Activated naive CD8-positive, alpha-beta T cell treated with anti-CD3 and anti-CD28 coated beads for 36 hours (primary cell): Measurements from ENCODE around the gene ZNF180. TPM values are rescaled to one million over a fixed set of nuclear protein-coding genes. Genes with fewer than 3 reads are reported as not detected.
"Not testable (repeated sequence)": the region's sequence is repeated elsewhere in the genome, so short reads cannot be mapped to it uniquely, and the experiment has no call there.

Experiments
- DNase-seq: peaks from one replicate; pipeline ENCODE4 v3.0.0; 2021
- H3K27ac Mint-ChIP-seq: one replicate; pipeline ENCODE4 v1.8.0; 2022; ENCODE audit warnings: mild to moderate bottlenecking, moderate library complexity, mixed read lengths
- H3K27me3 Mint-ChIP-seq: one replicate; pipeline ENCODE4 v1.8.0; 2022; ENCODE audit warnings: mild to moderate bottlenecking, mixed read lengths
- H3K36me3 Mint-ChIP-seq: one replicate; pipeline ENCODE4 v1.8.0; 2021; ENCODE audit warnings: mild to moderate bottlenecking, mixed read lengths
- H3K4me1 Mint-ChIP-seq: one replicate; pipeline ENCODE4 v1.8.0; 2021; ENCODE audit warnings: mixed read lengths
- H3K4me3 Mint-ChIP-seq: one replicate; pipeline ENCODE4 v1.8.0; 2022; ENCODE audit warnings: mild to moderate bottlenecking, moderate library complexity, mixed read lengths
- H3K9me3 Mint-ChIP-seq: one replicate; pipeline ENCODE4 v1.8.0; 2022; ENCODE audit warnings: mixed read lengths
- total RNA-seq, 2 experiments: library from RNA; stranded (reverse); gene quantifications; one replicate each; pipeline ENCODE4 v1.2.3, GENCODE V29; 2021

ZNF180 gene
- 10 to 100 TPM in 1 of 2 experiments, 1 to 10 TPM in 1; 9.9 to 10.2 TPM for total RNA-seq

GRCh38 chr19:44499962-44500949, at the start of gene ZNF180:
Gene ZNF180 (minus strand): TSS chr19:44500522. CDS start chr19:44497334, 3,188 bp downstream.
- H3K4me3 Mint-ChIP-seq = peak within 1 kb of the TSS; percentile 96
- H3K9me3 Mint-ChIP-seq = peaks cover 50% of the 10 kb centered on the region
- H3K4me1 Mint-ChIP-seq = peaks cover 23% of the 10 kb centered on the region
- H3K27me3 Mint-ChIP-seq = peaks cover 13% of the 10 kb centered on the region
- peak; percentile 96 for DNase-seq
- peaks cover 56% of the 10 kb centered on the region for H3K36me3 Mint-ChIP-seq
- H3K27ac Mint-ChIP-seq = peak within 1 kb of the TSS; percentile 90

- Mint-ChIP-seq H3K9me3 (peaks cover 10% of the 10 kb centered on the region), H3K27me3 (peaks cover 12% of the 10 kb centered on the region), H3K27ac (no peak overlapping the region), H3K4me3 (no peak overlapping the region), H3K4me1 (peaks cover 5% of the 10 kb centered on the region), H3K36me3 (peaks cover 2% of the 10 kb centered on the region)
- no peak for DNase-seq
Measured at GRCh38 chr19:44549507-44549906, 49.2 kb upstream of the ZNF180 start.

DNA sequence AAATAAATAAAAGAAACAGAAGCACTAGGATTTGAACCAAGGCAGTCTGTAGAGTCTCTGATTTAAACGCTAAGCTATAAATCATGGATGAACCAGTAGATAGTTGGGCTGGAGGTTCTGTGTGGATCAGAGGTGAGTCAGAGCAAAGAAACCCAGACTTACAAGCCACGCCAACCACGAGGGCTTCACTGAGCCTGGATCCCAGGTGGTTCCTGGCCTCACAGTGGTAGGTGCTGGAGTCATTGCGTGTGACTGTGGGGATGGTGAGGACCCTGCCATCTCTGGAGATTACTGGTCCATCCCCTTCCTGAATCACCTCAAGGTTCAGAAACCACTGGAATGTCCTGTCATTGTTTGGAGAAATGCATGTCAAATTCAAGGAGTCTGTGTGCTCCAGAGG, 48.4 kb upstream of the ZNF180 start:
- H3K36me3 Mint-ChIP-seq = peaks cover 2% of the 10 kb centered on the region

DNA sequence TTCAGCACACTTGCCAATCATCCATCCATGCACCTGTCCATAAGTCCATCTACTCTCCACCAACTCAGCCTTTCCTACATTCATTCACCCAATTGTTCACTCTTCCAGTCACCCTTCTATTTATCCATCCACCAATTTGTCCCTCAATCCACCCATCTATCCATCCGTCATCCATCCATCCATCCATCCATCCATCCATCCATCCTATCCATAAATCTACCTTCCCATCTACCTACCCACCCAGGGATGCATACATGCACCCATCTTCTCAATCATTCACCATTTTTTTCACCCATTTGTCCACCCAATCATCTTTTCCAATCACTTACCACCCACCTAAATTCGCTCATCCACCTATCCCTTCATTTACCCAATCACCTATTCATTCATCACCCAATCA, 43.7 kb upstream of the ZNF180 start:
- Mint-ChIP-seq H3K27me3 (peaks cover 14% of the 10 kb centered on the region), H3K9me3 (no peaks in the 10 kb centered on the region), H3K27ac (no peak overlapping the region), H3K4me3 (no peak overlapping the region), H3K36me3 (no peaks in the 10 kb centered on the region), H3K4me1 (no peaks in the 10 kb centered on the region)
- no peak for DNase-seq

More for the DNA sequence above, 48.4 kb upstream of the ZNF180 start:
- Mint-ChIP-seq H3K4me3 (no peak overlapping the region), H3K4me1 (peaks cover 5% of the 10 kb centered on the region), H3K9me3 (peaks cover 9% of the 10 kb centered on the region), H3K27ac (no peak overlapping the region), H3K27me3 (peaks cover 13% of the 10 kb centered on the region)
- no peak for DNase-seq

DNA sequence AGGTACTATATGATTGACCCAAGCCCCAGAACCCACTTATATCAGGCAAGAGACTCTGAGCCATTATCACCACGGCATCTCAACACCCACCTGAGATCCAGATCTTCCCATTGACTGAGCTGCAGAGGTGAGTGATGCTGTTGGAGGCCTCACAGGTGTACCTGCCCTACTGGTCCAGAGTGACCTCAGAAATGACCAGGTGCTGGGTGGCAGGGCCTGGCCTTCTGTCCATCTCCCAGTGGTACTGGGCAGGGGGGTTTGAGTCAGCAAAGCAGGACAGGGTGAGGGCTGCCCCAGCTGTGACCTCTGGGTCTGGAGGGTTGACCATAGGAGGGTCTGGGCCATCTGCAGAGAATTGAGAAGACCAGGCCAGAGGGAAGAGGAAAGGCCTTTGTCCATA, 42.3 kb upstream of the ZNF180 start:
- Mint-ChIP-seq H3K27ac (no peak overlapping the region), H3K36me3 (no peaks in the 10 kb centered on the region), H3K27me3 (peaks cover 19% of the 10 kb centered on the region), H3K9me3 (no peaks in the 10 kb centered on the region), H3K4me3 (no peak overlapping the region), H3K4me1 (no peaks in the 10 kb centered on the region)
- no peak for DNase-seq

GRCh38 chr19:44540736-44541135, 40.4 kb upstream of the ZNF180 start:
- Mint-ChIP-seq H3K4me1 (no peaks in the 10 kb centered on the region), H3K36me3 (no peaks in the 10 kb centered on the region), H3K4me3 (no peak overlapping the region), H3K27me3 (peaks cover 19% of the 10 kb centered on the region), H3K27ac (no peak overlapping the region), H3K9me3 (peaks cover 5% of the 10 kb centered on the region)
- DNase-seq = no peak

GRCh38 chr19:44539991-44540390, 39.7 kb upstream of the ZNF180 start:
- no peak overlapping the region for H3K4me3 Mint-ChIP-seq
- H3K36me3 Mint-ChIP-seq = no peaks in the 10 kb centered on the region
- no peaks in the 10 kb centered on the region for H3K4me1 Mint-ChIP-seq
- no peak overlapping the region for H3K27ac Mint-ChIP-seq
- no peak for DNase-seq
- H3K9me3 Mint-ChIP-seq = peaks cover 12% of the 10 kb centered on the region
- H3K27me3 Mint-ChIP-seq = peaks cover 19% of the 10 kb centered on the region

DNA sequence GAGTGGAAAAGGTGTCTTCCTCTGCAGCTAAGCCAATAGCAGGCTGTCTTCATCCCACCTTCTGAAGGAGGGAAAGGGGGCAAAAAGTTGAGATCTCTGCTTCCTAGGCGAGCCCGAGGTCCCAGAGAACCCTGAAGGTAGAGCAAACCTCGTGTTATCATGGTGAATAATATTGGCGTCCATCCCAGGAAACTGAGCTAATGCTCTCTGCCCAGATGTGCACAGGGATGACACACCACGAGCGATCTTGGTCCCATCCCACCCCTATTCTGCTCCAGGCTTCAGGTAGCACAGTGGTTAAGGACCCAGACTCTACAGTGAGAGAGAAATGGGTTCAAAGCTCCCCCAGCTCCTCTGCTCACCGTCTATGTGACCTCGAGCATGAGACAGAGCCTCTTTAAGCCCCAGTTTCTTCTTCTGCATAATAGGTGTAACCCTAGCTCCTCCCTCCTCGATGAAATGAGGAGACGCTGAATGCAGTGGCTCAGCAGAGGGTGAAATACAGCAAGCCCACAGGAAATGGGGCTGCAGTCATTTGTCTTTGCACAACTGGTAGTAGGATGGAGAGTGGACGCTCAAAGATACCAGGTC, 39.0 kb upstream of the ZNF180 start:
- no peaks in the 10 kb centered on the region for H3K4me1 Mint-ChIP-seq
- peaks cover 14% of the 10 kb centered on the region for H3K9me3 Mint-ChIP-seq
- H3K4me3 Mint-ChIP-seq = no peak overlapping the region
- no peaks in the 10 kb centered on the region for H3K36me3 Mint-ChIP-seq
- peaks cover 18% of the 10 kb centered on the region for H3K27me3 Mint-ChIP-seq
- no peak for DNase-seq
- H3K27ac Mint-ChIP-seq = no peak overlapping the region

DNA sequence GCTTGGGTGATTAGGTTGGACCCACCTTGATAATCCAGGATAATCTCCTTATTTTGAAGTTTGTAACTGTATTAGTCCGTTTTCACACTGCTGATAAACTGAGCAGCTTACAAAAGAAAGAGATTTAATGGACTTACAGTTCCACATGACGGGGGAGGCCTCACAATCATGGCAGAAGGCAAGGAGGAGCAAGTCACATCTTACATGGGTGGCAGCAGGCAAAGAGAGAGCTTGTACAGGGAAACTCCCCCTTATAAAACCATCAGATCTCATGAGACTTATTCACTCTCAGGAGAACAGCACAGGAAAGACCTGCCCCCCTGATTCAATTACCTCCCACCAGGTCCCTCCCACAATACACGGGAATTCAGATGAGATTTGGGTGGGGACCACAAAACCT, 35.0 kb upstream of the ZNF180 start:
- H3K4me3 Mint-ChIP-seq, H3K27ac Mint-ChIP-seq, H3K4me1 Mint-ChIP-seq, DNase-seq, H3K36me3 Mint-ChIP-seq: not testable (repeated sequence)
- Mint-ChIP-seq H3K9me3 (peaks cover 16% of the 10 kb centered on the region), H3K27me3 (peaks cover 26% of the 10 kb centered on the region)

- Mint-ChIP-seq H3K27me3 (peaks cover 28% of the 10 kb centered on the region), H3K27ac (no peak overlapping the region), H3K4me1 (no peaks in the 10 kb centered on the region), H3K36me3 (no peaks in the 10 kb centered on the region), H3K9me3 (peaks cover 16% of the 10 kb centered on the region), H3K4me3 (no peak overlapping the region)
- DNase-seq = no peak
Measured at GRCh38 chr19:44532819-44533218, 32.5 kb upstream of the ZNF180 start.

GRCh38 chr19:44530777-44531176, 30.5 kb upstream of the ZNF180 start:
- H3K4me3 Mint-ChIP-seq = no peak overlapping the region
- DNase-seq = no peak
- H3K9me3 Mint-ChIP-seq = peaks cover 12% of the 10 kb centered on the region
- H3K27me3 Mint-ChIP-seq = peaks cover 28% of the 10 kb centered on the region
- H3K36me3 Mint-ChIP-seq = no peaks in the 10 kb centered on the region
- no peaks in the 10 kb centered on the region for H3K4me1 Mint-ChIP-seq
- H3K27ac Mint-ChIP-seq = no peak overlapping the region

GRCh38 chr19:44529536-44529935, 29.2 kb upstream of the ZNF180 start, which contains the start of gene CEACAM20:
Gene CEACAM20 (minus strand): TSS chr19:44529675. CDS start chr19:44529509, 166 bp downstream.
- H3K36me3 Mint-ChIP-seq = no peaks in the 10 kb centered on the region
- H3K9me3 Mint-ChIP-seq = peaks cover 3% of the 10 kb centered on the region
- H3K4me3 Mint-ChIP-seq = no peak within 1 kb of the TSS
- DNase-seq = no peak
- no peak within 1 kb of the TSS for H3K27ac Mint-ChIP-seq
- no peaks in the 10 kb centered on the region for H3K4me1 Mint-ChIP-seq
- peaks cover 28% of the 10 kb centered on the region for H3K27me3 Mint-ChIP-seq

- no peaks in the 10 kb centered on the region for H3K9me3 Mint-ChIP-seq
- H3K27ac Mint-ChIP-seq = no peak overlapping the region
- no peaks in the 10 kb centered on the region for H3K4me1 Mint-ChIP-seq
- no peak for DNase-seq
- H3K36me3 Mint-ChIP-seq = no peaks in the 10 kb centered on the region
- peaks cover 22% of the 10 kb centered on the region for H3K27me3 Mint-ChIP-seq
- no peak overlapping the region for H3K4me3 Mint-ChIP-seq
Measured at GRCh38 chr19:44527554-44527953, 27.2 kb upstream of the ZNF180 start.

DNA sequence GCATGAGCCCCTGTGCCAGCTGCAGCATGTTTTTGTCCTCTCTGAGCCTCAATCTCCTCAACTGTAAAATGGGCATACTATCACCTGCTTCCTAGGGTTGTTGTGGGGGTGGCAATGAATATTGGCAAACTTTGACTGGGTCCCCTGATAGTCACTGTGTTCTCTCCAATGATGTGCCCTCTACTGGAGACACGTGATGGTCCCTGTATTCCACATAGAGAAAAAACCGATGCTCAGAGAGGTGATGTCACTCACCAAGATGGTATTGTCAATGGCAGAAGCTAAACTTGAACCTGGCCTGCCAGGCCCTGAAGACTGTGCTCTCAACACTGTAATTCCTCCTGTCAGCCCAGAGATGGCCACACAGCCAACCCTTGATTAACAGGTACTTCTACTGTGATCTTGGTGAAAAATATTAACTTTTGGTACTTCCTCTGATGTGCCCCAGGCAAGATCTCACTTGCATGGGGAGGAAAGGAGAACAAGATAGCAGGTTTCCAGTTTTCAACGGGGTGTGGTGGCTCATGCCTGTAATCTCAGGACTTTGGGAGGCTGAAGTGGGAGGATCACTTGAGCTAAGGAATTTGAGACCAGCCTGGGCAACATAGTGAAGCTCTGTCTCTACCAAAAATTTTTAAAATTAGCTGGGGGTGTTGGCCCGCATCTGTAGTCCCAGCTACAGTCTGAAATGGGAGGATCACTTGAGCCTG, 25.6 kb upstream of the ZNF180 start:
- Mint-ChIP-seq H3K4me1 (no peaks in the 10 kb centered on the region), H3K4me3 (no peak overlapping the region), H3K36me3 (no peaks in the 10 kb centered on the region), H3K27me3 (peaks cover 14% of the 10 kb centered on the region), H3K9me3 (no peaks in the 10 kb centered on the region), H3K27ac (no peak overlapping the region)
- no peak for DNase-seq

DNA sequence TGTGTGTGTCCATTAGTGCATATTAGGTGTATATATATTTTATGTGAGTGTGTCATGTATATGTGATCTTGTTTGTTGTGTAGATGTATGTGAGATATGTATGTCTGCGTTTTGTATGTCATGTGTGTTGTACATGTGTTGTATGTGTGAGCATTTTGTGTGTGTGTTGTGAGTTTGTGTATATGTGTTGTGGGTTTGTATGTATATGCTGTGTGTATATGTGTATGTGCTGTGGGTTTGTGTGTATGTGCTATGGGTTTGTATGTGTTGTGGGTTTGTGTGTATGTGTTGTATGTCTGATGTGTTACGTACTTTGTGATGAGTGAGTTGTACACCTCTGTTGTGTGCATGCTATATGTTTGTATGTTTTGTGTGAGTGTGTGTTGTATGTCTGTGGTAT, 21.0 kb upstream of the ZNF180 start:
- Mint-ChIP-seq H3K4me1 (no peaks in the 10 kb centered on the region), H3K36me3 (no peaks in the 10 kb centered on the region), H3K9me3 (peaks cover 1% of the 10 kb centered on the region), H3K27ac (no peak overlapping the region), H3K27me3 (peaks cover 3% of the 10 kb centered on the region), H3K4me3 (no peak overlapping the region)
- no peak for DNase-seq
